H9 (cell line): Measurements from ENCODE around the gene RPS24. TPM values are rescaled to one million over a fixed set of nuclear protein-coding genes. Genes with fewer than 3 reads are reported as not detected.
"Not testable (repeated sequence)": the region's sequence is repeated elsewhere in the genome, so short reads cannot be mapped to it uniquely, and the experiment has no call there.

ENCODE experiments used
- DNase-seq: peaks from one replicate; pipeline ENCODE4 v3.0.0-alpha.2; 2017
- H2AFZ ChIP-seq: one replicate; pipeline ENCODE4 v1.6.1; 2013; ENCODE audit warnings: mild to moderate bottlenecking, low read length, control low read depth, moderate library complexity
- H2AK5ac ChIP-seq: 2 replicates; pipeline ENCODE4 v1.6.1; 2013; ENCODE audit warnings: low read length, control low read depth, mixed read lengths; ENCODE audit not compliant: insufficient read length
- H2BK120ac ChIP-seq: one replicate; pipeline ENCODE4 v1.6.1; 2013; ENCODE audit warnings: low read depth, mild to moderate bottlenecking, low read length, control low read depth, inconsistent platforms; ENCODE audit not compliant: poor library complexity, severe bottlenecking
- H2BK12ac ChIP-seq: 2 replicates; pipeline ENCODE4 v1.6.1; 2013; ENCODE audit warnings: low read length, control low read depth, mixed read lengths, low read depth; ENCODE audit not compliant: insufficient read length
- H2BK15ac ChIP-seq: 2 replicates; pipeline ENCODE4 v1.6.1; 2013; ENCODE audit warnings: low read depth, low read length, control low read depth
- H2BK20ac ChIP-seq: one replicate; pipeline ENCODE4 v1.6.1; 2013; ENCODE audit warnings: low read depth, mild to moderate bottlenecking, low read length, control low read depth, inconsistent platforms; ENCODE audit not compliant: poor library complexity, severe bottlenecking
- H2BK5ac ChIP-seq: 2 replicates; pipeline ENCODE4 v1.6.1; 2013; ENCODE audit warnings: low read length, control low read depth, mixed read lengths; ENCODE audit not compliant: insufficient read length
- H3K14ac ChIP-seq: 2 replicates; pipeline ENCODE4 v1.6.1; 2013; ENCODE audit warnings: low read length, control low read depth; ENCODE audit not compliant: insufficient read depth
- H3K18ac ChIP-seq: 2 replicates; pipeline ENCODE4 v1.6.1; 2013; ENCODE audit warnings: low read depth, mild to moderate bottlenecking, mixed read lengths, low read length, control low read depth; ENCODE audit not compliant: insufficient read length
- H3K23ac ChIP-seq: 2 replicates; pipeline ENCODE4 v1.6.1; 2013; ENCODE audit warnings: low read length, control low read depth, mixed read lengths, low read depth; ENCODE audit not compliant: insufficient read length
- H3K23me2 ChIP-seq: 2 replicates; pipeline ENCODE4 v1.6.1; 2013; ENCODE audit warnings: low read depth, mild to moderate bottlenecking, mixed read lengths, low read length, control low read depth; ENCODE audit not compliant: insufficient read length, poor library complexity, severe bottlenecking
- H3K27ac ChIP-seq: 2 replicates; pipeline ENCODE4 v1.5.1; 2013; ENCODE audit warnings: low read length, control low read depth, mixed read lengths, low read depth; ENCODE audit not compliant: insufficient read length
- H3K27me3 ChIP-seq: 2 replicates; pipeline ENCODE4 v1.6.1; 2013; ENCODE audit warnings: low read length, control low read depth, inconsistent platforms; ENCODE audit not compliant: insufficient read depth
- H3K4ac ChIP-seq: 2 replicates; pipeline ENCODE4 v1.6.1; 2013; ENCODE audit warnings: low read depth, mild to moderate bottlenecking, control low read depth, inconsistent platforms, low read length, moderate library complexity
- H3K4me1 ChIP-seq: 2 replicates; pipeline ENCODE4 v1.6.1; 2013; ENCODE audit warnings: low read length, control low read depth, inconsistent platforms; ENCODE audit not compliant: insufficient read depth
- H3K4me2 ChIP-seq: 2 replicates; pipeline ENCODE4 v1.6.1; 2013; ENCODE audit warnings: low read length, control low read depth, mixed read lengths; ENCODE audit not compliant: insufficient read length, insufficient read depth
- H3K56ac ChIP-seq: 2 replicates; pipeline ENCODE4 v1.6.1; 2013; ENCODE audit warnings: low read depth, mild to moderate bottlenecking, mixed read lengths, low read length, control low read depth; ENCODE audit not compliant: insufficient read length
- H3K79me1 ChIP-seq: 2 replicates; pipeline ENCODE4 v1.6.1; 2013; ENCODE audit warnings: low read depth, mild to moderate bottlenecking, moderate library complexity, low read length, control low read depth, inconsistent platforms; ENCODE audit not compliant: insufficient read depth, poor library complexity, severe bottlenecking
- H3K79me2 ChIP-seq: 2 replicates; pipeline ENCODE4 v1.6.1; 2013; ENCODE audit warnings: low read length, control low read depth, inconsistent platforms; ENCODE audit not compliant: insufficient read depth
- H3K9ac ChIP-seq: 2 replicates; pipeline ENCODE4 v1.6.1; 2013; ENCODE audit warnings: low read length, control low read depth, mixed read lengths; ENCODE audit not compliant: insufficient read length; ENCODE audit errors: extremely low read depth
- H3K9me3 ChIP-seq: one replicate; pipeline ENCODE4 v1.6.1; 2013; ENCODE audit warnings: low read depth, low read length, inconsistent platforms; ENCODE audit not compliant: control insufficient read depth
- H3T11ph ChIP-seq: one replicate; pipeline ENCODE4 v1.6.1; 2013; ENCODE audit warnings: mild to moderate bottlenecking, low read length, control low read depth, inconsistent platforms
- H4K20me1 ChIP-seq: one replicate; pipeline ENCODE4 v1.6.1; 2013; ENCODE audit not compliant: control insufficient read depth, insufficient read length, insufficient read depth
- H4K5ac ChIP-seq: 2 replicates; pipeline ENCODE4 v1.6.1; 2013; ENCODE audit warnings: low read depth, mild to moderate bottlenecking, mixed read lengths, low read length, control low read depth; ENCODE audit not compliant: insufficient read length
- H4K8ac ChIP-seq: replicated peaks from 2 replicates; pipeline ENCODE4 v1.6.1; 2013; ENCODE audit warnings: low read length, control low read depth, mixed read lengths, low read depth; ENCODE audit not compliant: insufficient read length
- H4K91ac ChIP-seq: 2 replicates; pipeline ENCODE4 v1.6.1; 2013; ENCODE audit warnings: low read depth, mild to moderate bottlenecking, moderate library complexity, mixed read lengths, low read length, control low read depth; ENCODE audit not compliant: insufficient read length
- H3K27ac Mint-ChIP-seq, 3 experiments: 2 replicates in 2 of 3; 3 replicates in 1 of 3; pipeline ENCODE4 v1.8.0; 2020 to 2021; ENCODE audit warnings: mixed read lengths in 3 of 3, mild to moderate bottlenecking in 1 of 3, moderate library complexity in 1 of 3
- H3K27me3 Mint-ChIP-seq: 2 replicates; pipeline ENCODE4 v1.8.0; 2021; ENCODE audit warnings: low read depth, mild to moderate bottlenecking, moderate library complexity, mixed read lengths
- H3K36me3 Mint-ChIP-seq, 3 experiments: 2 replicates in 2 of 3; 3 replicates in 1 of 3; pipeline ENCODE4 v1.8.0; 2020 to 2021; ENCODE audit warnings: low read depth in 3 of 3, mixed read lengths in 3 of 3; ENCODE audit not compliant: insufficient read depth in 1 of 3
- H3K4me1 Mint-ChIP-seq, 2 experiments: 2 replicates each; pipeline ENCODE4 v1.8.0; 2020; ENCODE audit warnings: mixed read lengths in 2 of 2
- H3K4me3 Mint-ChIP-seq, 2 experiments: 2 replicates in 1 of 2; 3 replicates in 1 of 2; pipeline ENCODE4 v1.8.0; 2020 to 2021; ENCODE audit warnings: mild to moderate bottlenecking in 2 of 2, mixed read lengths in 2 of 2, moderate library complexity in 1 of 2
- H3K9me3 Mint-ChIP-seq, 2 experiments: 2 replicates in 1 of 2; 3 replicates in 1 of 2; pipeline ENCODE4 v1.8.0; 2020; ENCODE audit warnings: mild to moderate bottlenecking in 2 of 2, mixed read lengths in 2 of 2, moderate library complexity in 1 of 2
- CTCF ChIP-seq: fragments of 200-600 bp; sonication (generic); conservative IDR thresholded peaks from 3 replicates; pipeline ENCODE4 v1.8.0; 2021; ENCODE audit warnings: antibody characterized with exemption, mild to moderate bottlenecking
- WGBS: extraction: QIAGEN DNeasy Blood & Tissue Kit; methylation state at CpG from one replicate; pipeline ENCODE4 v1.1.7; 2013; ENCODE audit warnings: missing lambda C conversion rate, low lambda C conversion rate, mixed read lengths; ENCODE audit not compliant: insufficient read length; ENCODE audit errors: extremely low coverage; 5-methylcytosine and 5-hydroxymethylcytosine counted together
- total RNA-seq: library from RNA; stranded (reverse); gene quantifications from 2 replicates; pipeline ENCODE4 v1.2.1, GENCODE V29; 2021

The RPS24 gene
- total RNA-seq, 1 experiment from 2014 or later, result 1,966 TPM

DNA sequence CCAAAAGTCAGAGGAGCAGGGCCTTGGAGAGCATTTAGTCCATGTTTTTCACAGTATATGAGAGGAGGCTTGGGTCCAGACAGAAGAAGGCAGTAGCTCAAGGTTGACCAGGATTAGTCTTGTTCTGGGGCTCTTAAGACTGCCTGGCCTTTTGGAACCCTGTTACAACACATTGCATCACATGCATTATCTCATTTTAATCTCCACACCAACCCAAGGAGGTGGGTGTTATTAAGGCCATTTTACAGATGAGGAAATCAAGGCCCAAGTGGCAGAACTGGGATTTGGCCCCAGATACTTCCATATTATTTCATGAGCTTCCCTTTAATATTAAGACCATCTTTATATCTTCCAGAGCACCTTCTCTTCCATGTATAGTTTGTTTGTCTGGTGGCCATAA lies 38.8 kb downstream of the RPS24 start:
- no peak overlapping the region for H4K8ac ChIP-seq
- Mint-ChIP-seq H3K4me3 (no peak overlapping the region), H3K27ac (peak overlapping the region in 1 of 3 experiments; percentile 54; a peak in 1 of 7 replicates), H3K27me3 (peaks cover 1% of the 10 kb centered on the region), H3K36me3 (peaks cover 10 to 19% (median 16%) of the 10 kb centered on the region in 3 experiments), H3K9me3 (peaks cover 34 to 38% of the 10 kb centered on the region in 2 experiments), H3K4me1 (peaks cover 4% of the 10 kb centered on the region in 2 experiments)
- no peak overlapping the region for H3K14ac ChIP-seq
- H2BK15ac ChIP-seq, result no peak overlapping the region
- H3K4ac ChIP-seq, result no peak overlapping the region
- H2BK20ac ChIP-seq, result no peak overlapping the region
- H4K91ac ChIP-seq, result no peak overlapping the region
- H2BK12ac ChIP-seq, result no peak overlapping the region
- H3K27ac ChIP-seq, result no peak overlapping the region
- H3K23me2 ChIP-seq, result no peaks in the 10 kb centered on the region
- no peak overlapping the region for H3K23ac ChIP-seq
- H3K4me2 ChIP-seq, result no peak overlapping the region
- no peak overlapping the region for H3K9ac ChIP-seq
- H2AK5ac ChIP-seq, result no peak overlapping the region
- no peak overlapping the region for H2AFZ ChIP-seq
- H4K5ac ChIP-seq, result no peak overlapping the region
- H3T11ph ChIP-seq, result no peak overlapping the region
- no peaks in the 10 kb centered on the region for H4K20me1 ChIP-seq
- H2BK5ac ChIP-seq, result no peak overlapping the region
- no peaks in the 10 kb centered on the region for H3K79me1 ChIP-seq
- no peak for DNase-seq
- H2BK120ac ChIP-seq, result no peak overlapping the region
- no peak overlapping the region for H3K56ac ChIP-seq
- H3K9me3 ChIP-seq, result no peaks in the 10 kb centered on the region
- no peaks in the 10 kb centered on the region for H3K79me2 ChIP-seq
- no peaks in the 10 kb centered on the region for H3K27me3 ChIP-seq
- TF ChIP-seq CTCF, result no peak
- H3K4me1 ChIP-seq, result no peaks in the 10 kb centered on the region; the same call in 1 of the 2 replicates
- no peak overlapping the region for H3K18ac ChIP-seq

DNA sequence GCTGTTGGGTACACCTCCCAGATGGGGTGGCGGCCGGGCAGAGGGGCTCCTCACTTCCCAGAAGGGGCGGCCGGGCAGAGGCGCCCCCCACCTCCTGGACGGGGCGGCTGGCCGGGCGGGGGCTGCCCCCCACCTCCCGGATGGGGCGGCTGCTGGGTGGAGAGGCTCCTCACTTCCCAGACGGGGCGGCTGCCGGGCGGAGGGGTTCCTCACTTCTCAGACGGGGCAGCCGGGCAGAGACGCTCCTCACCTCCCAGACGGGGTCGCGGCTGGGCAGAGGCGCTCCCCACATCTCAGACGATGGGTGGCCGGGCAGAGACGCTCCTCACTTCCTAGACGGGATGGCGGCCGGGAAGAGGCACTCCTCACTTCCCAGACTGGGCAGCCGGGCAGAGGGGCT lies 42.1 kb downstream of the RPS24 start:
- not testable (repeated sequence) for H3K9ac ChIP-seq, H2BK120ac ChIP-seq, H3T11ph ChIP-seq, H3K27me3 ChIP-seq, H2BK5ac ChIP-seq, H3K4me3 Mint-ChIP-seq, H3K9me3 ChIP-seq, H4K20me1 ChIP-seq, H2AK5ac ChIP-seq, H3K23me2 ChIP-seq, H3K4me1 ChIP-seq, DNase-seq, H3K18ac ChIP-seq, H3K27ac Mint-ChIP-seq, H3K79me2 ChIP-seq, H3K23ac ChIP-seq, H3K4ac ChIP-seq, H4K8ac ChIP-seq, H2AFZ ChIP-seq, H4K91ac ChIP-seq, H2BK15ac ChIP-seq, H4K5ac ChIP-seq, H3K4me1 Mint-ChIP-seq, H3K27me3 Mint-ChIP-seq, H3K14ac ChIP-seq, H3K79me1 ChIP-seq, H2BK12ac ChIP-seq, H3K56ac ChIP-seq, H3K27ac ChIP-seq, H3K4me2 ChIP-seq, H2BK20ac ChIP-seq
- WGBS, result no CpG with 5 or more reads among the region's 29 CpGs
- peaks cover 10 to 19% (median 16%) of the 10 kb centered on the region in 3 experiments for H3K36me3 Mint-ChIP-seq
- peaks cover 34 to 38% of the 10 kb centered on the region in 2 experiments for H3K9me3 Mint-ChIP-seq
